GM12891 (cell line): ENCODE data around the gene UBE2S.

Experiments
- PAX5 ChIP-seq: IDR thresholded peaks from 2 replicates; pipeline ENCODE4 v1.6.1; 2011; ENCODE audit warnings: low read length, moderate library complexity, mild to moderate bottlenecking; ENCODE audit not compliant: insufficient read depth, severe bottlenecking
- POLR2A ChIP-seq: IDR thresholded peaks from 2 replicates; pipeline ENCODE4 v1.6.1; 2011; ENCODE audit warnings: low read depth, low read length, control low read depth
- POLR2AphosphoS5 ChIP-seq: IDR thresholded peaks from 2 replicates; pipeline ENCODE4 v1.6.1; 2011; ENCODE audit warnings: low read depth, low read length, control low read depth
- SPI1 ChIP-seq: IDR thresholded peaks from 2 replicates; pipeline ENCODE4 v1.6.1; 2011; ENCODE audit warnings: low read depth, low read length, control low read depth
- TAF1 ChIP-seq: IDR thresholded peaks from 2 replicates; pipeline ENCODE4 v1.6.1; 2011; ENCODE audit warnings: low read depth, low read length, control low read depth

- TF ChIP-seq POLR2A (no peak), SPI1 (no peak), TAF1 (no peak), POLR2AphosphoS5 (no peak), PAX5 (no peak)
These were observed 34.2 kb upstream of the UBE2S start for GRCh38 chr19:55441692-55442321.
